ENCODE measurements around the gene PAF1. TPM values are rescaled to one million over a fixed set of nuclear protein-coding genes. Genes with fewer than 3 reads are reported as not detected.
A peak's percentile ranks its signal among the peaks of the same experiment; 100 is the strongest.

Gene PAF1
- total RNA-seq, 1 donor from 2014 or later = 36.2 TPM

- H3K27ac Mint-ChIP-seq (ENCODE audit: unreplicated experiment) = peak overlapping the region; percentile 86
- peak overlapping the region; percentile 100 for H3K4me3 Mint-ChIP-seq (ENCODE audit: unreplicated experiment)
- H3K9me3 Mint-ChIP-seq (ENCODE audit: unreplicated experiment) = peaks cover 9% of the 10 kb centered on the region
- TF ChIP-seq, protein P1, sequence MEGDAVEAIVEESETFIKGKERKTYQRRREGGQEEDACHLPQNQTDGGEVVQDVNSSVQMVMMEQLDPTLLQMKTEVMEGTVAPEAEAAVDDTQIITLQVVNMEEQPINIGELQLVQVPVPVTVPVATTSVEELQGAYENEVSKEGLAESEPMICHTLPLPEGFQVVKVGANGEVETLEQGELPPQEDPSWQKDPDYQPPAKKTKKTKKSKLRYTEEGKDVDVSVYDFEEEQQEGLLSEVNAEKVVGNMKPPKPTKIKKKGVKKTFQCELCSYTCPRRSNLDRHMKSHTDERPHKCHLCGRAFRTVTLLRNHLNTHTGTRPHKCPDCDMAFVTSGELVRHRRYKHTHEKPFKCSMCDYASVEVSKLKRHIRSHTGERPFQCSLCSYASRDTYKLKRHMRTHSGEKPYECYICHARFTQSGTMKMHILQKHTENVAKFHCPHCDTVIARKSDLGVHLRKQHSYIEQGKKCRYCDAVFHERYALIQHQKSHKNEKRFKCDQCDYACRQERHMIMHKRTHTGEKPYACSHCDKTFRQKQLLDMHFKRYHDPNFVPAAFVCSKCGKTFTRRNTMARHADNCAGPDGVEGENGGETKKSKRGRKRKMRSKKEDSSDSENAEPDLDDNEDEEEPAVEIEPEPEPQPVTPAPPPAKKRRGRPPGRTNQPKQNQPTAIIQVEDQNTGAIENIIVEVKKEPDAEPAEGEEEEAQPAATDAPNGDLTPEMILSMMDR (IDR thresholded peaks at IDR 0.05; ENCODE audit: partially characterized antibody, unreplicated experiment) = no peak
- no peak for DNase-seq
- peaks cover 5% of the 10 kb centered on the region for H3K27me3 Mint-ChIP-seq (ENCODE audit: unreplicated experiment)
- H3K4me1 Mint-ChIP-seq (ENCODE audit: low read depth, unreplicated experiment) = peaks cover 5% of the 10 kb centered on the region
- no peaks in the 10 kb centered on the region for H3K36me3 Mint-ChIP-seq (ENCODE audit: unreplicated experiment)
Observed at GRCh38 chr19:39389631-39390414, 1.1 kb downstream of the PAF1 start.

GRCh38 chr19:39388657-39389056 lies 2.2 kb downstream of the PAF1 start:
- TF ChIP-seq, protein P1 (IDR thresholded peaks at IDR 0.05; ENCODE audit: partially characterized antibody, unreplicated experiment) = no peak
- no peak for DNase-seq
- Mint-ChIP-seq H3K9me3 (ENCODE audit: unreplicated experiment) (peaks cover 9% of the 10 kb centered on the region), H3K4me3 (ENCODE audit: unreplicated experiment) (no peak overlapping the region), H3K36me3 (ENCODE audit: unreplicated experiment) (no peaks in the 10 kb centered on the region), H3K27ac (ENCODE audit: unreplicated experiment) (no peak overlapping the region), H3K4me1 (ENCODE audit: low read depth, unreplicated experiment) (peaks cover 5% of the 10 kb centered on the region), H3K27me3 (ENCODE audit: unreplicated experiment) (peaks cover 5% of the 10 kb centered on the region)

DNA sequence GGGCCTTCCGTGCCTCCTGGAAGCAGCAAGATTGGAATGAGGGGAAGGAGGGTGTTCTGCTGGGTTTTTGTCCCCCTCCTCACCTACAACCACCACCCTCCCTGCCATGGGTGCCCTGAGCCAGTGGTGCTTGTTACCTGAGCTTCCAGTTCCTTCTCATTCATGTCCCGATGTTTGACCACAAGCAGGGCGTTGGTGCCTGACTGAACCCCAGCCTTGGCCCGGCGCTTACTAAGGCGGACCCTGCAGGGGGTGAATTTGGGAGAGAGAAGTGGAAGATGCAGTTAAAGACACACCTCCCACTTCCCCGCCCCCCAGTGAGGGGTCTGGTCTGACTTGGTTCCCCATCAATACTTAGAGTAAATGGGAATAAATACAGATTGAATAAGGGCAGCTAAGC lies 4.3 kb downstream of the PAF1 start:
- Mint-ChIP-seq H3K9me3 (ENCODE audit: unreplicated experiment) (peaks cover 9% of the 10 kb centered on the region), H3K27me3 (ENCODE audit: unreplicated experiment) (peaks cover 5% of the 10 kb centered on the region), H3K4me1 (ENCODE audit: low read depth, unreplicated experiment) (peaks cover 3% of the 10 kb centered on the region), H3K27ac (ENCODE audit: unreplicated experiment) (no peak overlapping the region), H3K36me3 (ENCODE audit: unreplicated experiment) (no peaks in the 10 kb centered on the region), H3K4me3 (ENCODE audit: unreplicated experiment) (no peak overlapping the region)
- no peak for DNase-seq
- TF ChIP-seq, protein P1 (IDR thresholded peaks at IDR 0.05; ENCODE audit: partially characterized antibody, unreplicated experiment) = no peak

DNA sequence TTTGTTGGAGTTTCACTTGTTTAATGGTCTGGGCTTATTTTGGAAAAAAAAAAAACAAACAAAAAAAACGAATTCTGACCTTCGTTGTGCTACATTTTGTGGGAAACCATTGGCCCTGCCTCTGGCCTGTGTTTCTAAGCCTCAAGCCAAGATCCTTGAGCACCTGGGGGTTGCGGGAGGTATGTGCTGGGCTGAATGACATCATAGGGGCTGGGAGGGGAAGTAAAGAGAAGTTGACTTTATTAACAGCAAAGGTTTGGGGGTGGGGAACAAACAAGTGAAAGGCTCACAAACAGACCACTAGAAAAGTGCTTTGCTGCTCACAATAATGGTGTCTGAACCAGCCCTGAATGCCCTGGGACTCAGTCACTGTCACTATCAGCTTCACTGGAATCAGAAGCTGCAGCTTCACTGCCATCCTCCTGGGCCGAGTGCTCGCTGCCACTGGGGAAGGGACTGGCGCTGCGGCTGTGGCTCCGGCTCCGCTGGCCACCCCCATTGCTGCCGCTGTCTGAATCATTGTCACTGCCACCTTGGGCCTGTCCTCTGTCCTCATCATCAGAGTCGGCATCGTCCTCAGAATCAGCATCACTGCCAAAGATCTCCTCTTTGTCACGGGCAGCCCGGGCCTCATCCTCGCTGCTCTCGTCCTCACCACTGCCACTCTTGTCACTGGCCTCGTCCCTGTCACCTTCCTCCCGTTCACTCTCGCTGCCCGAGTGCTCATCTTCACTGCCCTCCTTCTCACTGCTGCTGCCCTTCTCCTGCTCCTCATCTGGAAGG lies 5.1 kb downstream of the PAF1 start:
- Mint-ChIP-seq H3K27ac (ENCODE audit: unreplicated experiment) (no peak overlapping the region), H3K4me1 (ENCODE audit: low read depth, unreplicated experiment) (no peaks in the 10 kb centered on the region), H3K36me3 (ENCODE audit: unreplicated experiment) (no peaks in the 10 kb centered on the region), H3K27me3 (ENCODE audit: unreplicated experiment) (peaks cover 1% of the 10 kb centered on the region), H3K4me3 (ENCODE audit: unreplicated experiment) (no peak overlapping the region), H3K9me3 (ENCODE audit: unreplicated experiment) (peaks cover 7% of the 10 kb centered on the region)
- TF ChIP-seq, protein P1 (IDR thresholded peaks at IDR 0.05; ENCODE audit: partially characterized antibody, unreplicated experiment) = no peak
- DNase-seq = no peak

Measured in glutamatergic neuron (in vitro differentiated cells).